Kidney (tissue), 14 donors: ENCODE results near the gene KRT73. TPM values are rescaled to one million over a fixed set of nuclear protein-coding genes. Genes with fewer than 3 reads are reported as not detected.

Experiments
- DNase-seq, 5 donors: peaks; one replicate each; pipeline ENCODE4 v3.0.0-alpha.2; 2013 to 2020
- FAIRE-seq: peaks from 2 replicates; lab custom pipeline; 2012; peaks lifted over from hg19 to GRCh38; lab: Jason Lieb, UNC
- H3K27ac ChIP-seq, 2 donors: one replicate each; pipeline ENCODE4 v1.7.0; 2013; ENCODE audit warnings: low read depth in 2 of 2, low read length in 2 of 2, inconsistent platforms in 1 of 2
- H3K27me3 ChIP-seq: one replicate; pipeline ENCODE4 v1.7.1; 2013; ENCODE audit warnings: low read length, inconsistent platforms; ENCODE audit not compliant: control insufficient read depth, insufficient read depth
- H3K36me3 ChIP-seq, 3 donors: one replicate each; pipeline versions ENCODE4 v1.7.0 to v1.7.1; 2013; ENCODE audit warnings: low read length in 3 of 3, control low read depth in 1 of 3, inconsistent platforms in 1 of 3; ENCODE audit not compliant: insufficient read depth in 3 of 3, control insufficient read depth in 2 of 3
- H3K4me1 ChIP-seq, 3 donors: one replicate each; pipeline versions ENCODE4 v1.7.0 to v1.7.1; 2013; ENCODE audit warnings: low read length in 3 of 3, inconsistent platforms in 1 of 3, low read depth in 1 of 3; ENCODE audit not compliant: control insufficient read depth in 2 of 3, insufficient read depth in 2 of 3
- H3K4me3 ChIP-seq, 3 donors: one replicate each; pipeline versions ENCODE4 v1.7.0 to v1.8.1; 2013; ENCODE audit warnings: low read length in 3 of 3, control low read depth in 1 of 3, inconsistent platforms in 1 of 3
- H3K9ac ChIP-seq, 3 donors: one replicate each; pipeline versions ENCODE4 v1.7.0 to v1.7.1; 2013; ENCODE audit warnings: low read length in 3 of 3, control low read depth in 1 of 3, inconsistent platforms in 1 of 3
- H3K9me3 ChIP-seq, 3 donors: one replicate each; pipeline versions ENCODE4 v1.7.0 to v1.7.1; 2013; ENCODE audit warnings: low read length in 3 of 3, control low read depth in 1 of 3, inconsistent platforms in 1 of 3; ENCODE audit not compliant: control insufficient read depth in 2 of 3, insufficient read depth in 1 of 3
- intact Hi-C: fragments of 100-400 bp; cut with DNase I; formaldehyde crosslinking; loops from one replicate; pipeline ENCODE4 v1.11.1; 2022
- polyA plus RNA-seq: library from polyadenylated mRNA; stranded (reverse); fragments of 350-450 nt; fragmentation: Illumina TruSeq; extraction: RNeasy Lipid Tissue Mini Kit (QIAGEN cat#74804); gene quantifications from one replicate; pipeline ENCODE4 v1.2.3, GENCODE V29; 2014; ENCODE audit warnings: low read depth, low replicate concordance; ENCODE audit not compliant: insufficient read depth
- total RNA-seq: library from RNA; stranded (reverse); fragmentation: NEBNext Ultra II Directional; extraction: Animal tissue kit (Norgen Biotek cat#: 25700); gene quantifications from one replicate; pipeline ENCODE4 v1.2.1, GENCODE V29; 2021
- TF ChIP-seq, protein P1 (sequence below): IDR thresholded peaks from 3 replicates; pipeline ENCODE4 v1.5.1; 2012; ENCODE audit warnings: mild to moderate bottlenecking, moderate library complexity, borderline replicate concordance; ENCODE audit not compliant: insufficient read depth; ENCODE audit errors: extremely low read depth
- donor health status: control.
- donor health status: control.
- donor health status: control.
- donor health status: control.
- donor health status: control.
- donor health status: DM: yes; HTN: yes; CAD: no.
- donor health status: Normal renal cell carcinoma (clear cell type).

KRT73 gene
- total and polyA plus RNA-seq, 2 donors from 2014 or later: not detected

DNA sequence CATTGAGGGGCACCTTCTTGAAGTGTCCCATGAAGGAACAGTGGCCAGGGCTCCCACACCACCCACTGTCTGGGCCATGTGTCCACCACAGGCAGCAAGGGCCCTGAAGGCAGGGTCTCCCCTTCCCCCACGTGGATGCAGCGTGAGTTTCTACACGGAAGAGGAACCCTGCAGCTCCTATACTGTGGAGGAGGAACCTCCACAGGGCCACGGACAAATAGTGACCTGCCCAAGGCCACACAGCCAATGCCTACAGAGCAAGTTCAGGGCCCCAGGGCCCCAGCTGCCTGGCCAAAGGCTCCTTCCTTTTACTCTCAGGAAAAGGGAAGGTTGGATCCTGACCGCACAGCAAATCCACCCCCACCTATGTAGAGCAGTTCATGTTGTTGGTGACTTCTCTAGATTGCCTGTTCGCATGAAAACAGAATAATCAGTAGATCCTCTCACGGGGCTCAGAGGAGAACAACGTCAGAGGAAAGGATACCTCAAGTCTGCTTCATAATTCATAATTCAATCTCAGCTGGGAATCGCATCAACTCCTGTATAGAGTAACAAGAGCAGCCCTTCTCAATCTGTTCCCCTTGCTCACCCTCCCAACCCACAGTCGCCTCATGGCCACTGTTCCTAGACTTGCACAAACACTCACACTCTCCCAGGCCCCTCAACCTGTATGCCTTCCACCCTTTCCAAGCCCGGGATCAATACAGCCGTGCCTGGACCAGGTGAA is 11.1 kb upstream of the KRT73 start:
- no peaks in the 10 kb centered on the region for H3K27me3 ChIP-seq
- TF ChIP-seq, protein P1, sequence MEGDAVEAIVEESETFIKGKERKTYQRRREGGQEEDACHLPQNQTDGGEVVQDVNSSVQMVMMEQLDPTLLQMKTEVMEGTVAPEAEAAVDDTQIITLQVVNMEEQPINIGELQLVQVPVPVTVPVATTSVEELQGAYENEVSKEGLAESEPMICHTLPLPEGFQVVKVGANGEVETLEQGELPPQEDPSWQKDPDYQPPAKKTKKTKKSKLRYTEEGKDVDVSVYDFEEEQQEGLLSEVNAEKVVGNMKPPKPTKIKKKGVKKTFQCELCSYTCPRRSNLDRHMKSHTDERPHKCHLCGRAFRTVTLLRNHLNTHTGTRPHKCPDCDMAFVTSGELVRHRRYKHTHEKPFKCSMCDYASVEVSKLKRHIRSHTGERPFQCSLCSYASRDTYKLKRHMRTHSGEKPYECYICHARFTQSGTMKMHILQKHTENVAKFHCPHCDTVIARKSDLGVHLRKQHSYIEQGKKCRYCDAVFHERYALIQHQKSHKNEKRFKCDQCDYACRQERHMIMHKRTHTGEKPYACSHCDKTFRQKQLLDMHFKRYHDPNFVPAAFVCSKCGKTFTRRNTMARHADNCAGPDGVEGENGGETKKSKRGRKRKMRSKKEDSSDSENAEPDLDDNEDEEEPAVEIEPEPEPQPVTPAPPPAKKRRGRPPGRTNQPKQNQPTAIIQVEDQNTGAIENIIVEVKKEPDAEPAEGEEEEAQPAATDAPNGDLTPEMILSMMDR: no peak
- H3K4me1 ChIP-seq: no peaks in the 10 kb centered on the region
- H3K9ac ChIP-seq: no peak overlapping the region
- DNase-seq (peak in 1 of 5 donors; percentile 2), FAIRE-seq (no peak)
- no peaks in the 10 kb centered on the region for H3K36me3 ChIP-seq
- no peak overlapping the region for H3K4me3 ChIP-seq
- intact Hi-C loops: no loop called here
- no peaks in the 10 kb centered on the region for H3K9me3 ChIP-seq
- H3K27ac ChIP-seq: no peak overlapping the region

DNA sequence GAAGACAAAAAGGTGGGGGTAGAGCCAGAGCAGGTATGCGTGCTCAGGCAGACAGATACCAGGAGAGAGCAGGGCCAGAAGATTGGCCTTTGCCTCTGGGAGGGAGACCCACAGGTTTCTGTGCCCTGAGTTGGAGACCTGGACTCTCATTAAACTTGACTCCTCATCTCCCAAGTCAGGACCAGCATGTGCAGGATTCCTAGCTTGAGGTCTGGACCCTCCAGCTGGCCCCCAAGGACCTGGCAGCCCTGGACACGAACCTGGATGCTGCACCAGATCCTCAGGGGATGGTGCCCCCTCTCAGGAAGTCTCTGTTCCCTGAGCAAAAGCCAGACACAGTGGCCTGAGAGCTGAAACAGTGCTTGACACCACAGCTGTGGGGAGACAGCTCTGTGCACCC is 10.5 kb upstream of the KRT73 start:
- peak in 1 of 5 donors; percentile 13 for DNase-seq
- no peaks in the 10 kb centered on the region for H3K4me1 ChIP-seq
- no peak overlapping the region for H3K4me3 ChIP-seq
- FAIRE-seq: no peak
- H3K36me3 ChIP-seq: no peaks in the 10 kb centered on the region
- TF ChIP-seq, protein P1: no peak
- H3K27ac ChIP-seq: no peak overlapping the region
- intact Hi-C loops: no loop called here
- H3K27me3 ChIP-seq: no peaks in the 10 kb centered on the region
- H3K9ac ChIP-seq: no peak overlapping the region
- H3K9me3 ChIP-seq: no peaks in the 10 kb centered on the region

DNA sequence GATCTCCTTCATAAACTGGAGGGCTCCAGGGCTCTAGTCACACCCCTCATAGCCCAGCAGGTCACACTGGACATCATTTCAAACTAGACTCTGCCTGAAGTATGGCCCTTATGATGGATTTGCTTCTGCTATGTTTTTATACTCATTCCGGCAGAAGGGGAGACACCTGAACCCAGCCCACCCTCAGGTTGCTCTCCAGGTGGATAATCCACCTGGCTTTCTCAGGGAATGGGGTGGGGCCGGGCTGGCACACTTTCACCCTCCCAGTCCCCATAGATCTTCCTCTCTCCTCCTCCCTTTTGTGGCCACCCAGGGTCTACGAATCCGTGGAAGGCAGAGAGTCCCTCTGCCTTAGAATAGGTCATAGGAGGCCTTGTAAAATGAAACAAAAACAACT is 9.8 kb upstream of the KRT73 start:
- no peaks in the 10 kb centered on the region for H3K27me3 ChIP-seq
- no peak for FAIRE-seq
- no peak overlapping the region for H3K4me3 ChIP-seq
- no peaks in the 10 kb centered on the region for H3K36me3 ChIP-seq
- H3K27ac ChIP-seq: no peak overlapping the region
- TF ChIP-seq, protein P1: no peak
- no peaks in the 10 kb centered on the region for H3K9me3 ChIP-seq
- H3K4me1 ChIP-seq: no peaks in the 10 kb centered on the region
- no peak overlapping the region for H3K9ac ChIP-seq
- peak in 2 of 5 donors; percentile 1 to 6 for DNase-seq
- intact Hi-C loops: no loop called here
